Neural cell (in vitro differentiated cells): Measurements from ENCODE around the gene HERC3.

Experiments used
- EZH2 ChIP-seq: fragments of 200-600, 300-800 bp; shearing (Covaris generic), sonication (generic); IDR thresholded peaks from 2 replicates; pipeline ENCODE4 v1.6.1; 2014; ENCODE audit warnings: antibody characterized with exemption, low read length, borderline replicate concordance, mild to moderate bottlenecking; ENCODE audit not compliant: insufficient read depth, poor library complexity, severe bottlenecking
- POLR2AphosphoS5 ChIP-seq: IDR thresholded peaks from 2 replicates; pipeline ENCODE4 v1.6.1; 2012

DNA sequence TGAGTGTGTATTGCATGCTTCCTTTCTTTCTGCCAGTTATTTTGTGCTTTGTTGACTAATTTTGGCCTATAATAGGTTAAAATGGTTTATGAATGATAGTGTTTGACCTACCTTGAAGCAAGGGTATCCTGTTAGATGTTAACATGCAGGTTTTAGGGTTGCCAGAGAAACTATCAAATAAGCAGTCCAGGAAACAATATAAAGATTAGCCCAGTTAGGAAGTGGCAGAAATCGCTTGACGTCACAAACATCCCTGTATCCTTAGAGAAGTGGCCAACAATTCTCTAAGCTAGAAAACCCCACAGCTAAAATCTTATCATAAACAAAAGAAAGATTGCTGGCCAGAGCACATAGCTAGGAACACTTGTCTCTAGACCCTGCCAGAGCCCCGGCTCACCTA is 101.5 kb downstream of the HERC3 start:
- no peak for TF ChIP-seq POLR2AphosphoS5
- TF ChIP-seq EZH2: no peak
